ENCODE measurements around the gene CRKL. TPM values are rescaled to one million over a fixed set of nuclear protein-coding genes. Genes with fewer than 3 reads are reported as not detected.

The CRKL gene
- total RNA-seq, 1 experiment from 2014 or later = 106 TPM

DNA sequence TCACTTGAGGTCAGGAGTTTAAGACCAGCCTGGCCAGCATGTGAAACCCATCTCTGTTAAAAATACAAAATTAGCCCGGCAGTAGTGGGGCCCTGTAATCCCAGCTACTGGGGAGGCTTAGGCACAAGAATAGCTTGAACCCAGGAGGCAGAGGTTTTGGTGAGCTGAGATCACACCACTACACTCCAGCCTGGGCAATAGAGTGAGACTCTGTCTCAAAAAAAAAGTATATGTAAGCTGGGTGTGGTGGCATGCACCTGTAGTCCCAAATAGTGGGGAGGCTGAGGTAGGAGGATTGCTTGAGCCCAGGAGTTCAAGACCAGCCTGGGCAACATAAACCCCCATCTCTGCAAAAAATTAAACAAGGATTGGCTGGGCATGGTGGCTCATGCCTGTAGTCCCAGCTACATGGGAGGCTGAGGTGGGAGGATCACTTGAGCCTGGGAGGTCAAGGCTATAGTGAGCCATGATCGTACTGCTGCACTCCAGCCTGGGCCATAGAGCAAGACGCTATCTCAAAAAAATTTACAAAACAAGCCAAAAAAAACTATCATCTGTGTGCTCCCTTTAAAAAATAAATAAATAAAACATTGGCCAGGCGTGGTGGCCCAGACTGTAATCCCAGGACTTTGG, 10.8 kb downstream of the CRKL start:
- no peak for DNase-seq
- no peaks in the 10 kb centered on the region for H4K20me1 ChIP-seq (ENCODE audit: control insufficient read depth, insufficient read depth, insufficient read length)
- no peak overlapping the region for H3K56ac ChIP-seq (ENCODE audit: insufficient read length, low read depth, low read length)
- no peak overlapping the region for H4K5ac ChIP-seq (ENCODE audit: insufficient read length, low read depth, low read length)
- H3K9me3 ChIP-seq (ENCODE audit: control insufficient read depth, low read depth, low read length) = no peaks in the 10 kb centered on the region
- no peak overlapping the region for H4K8ac ChIP-seq (replicated peaks; ENCODE audit: insufficient read length, low read depth, low read length)
- H2BK120ac ChIP-seq (ENCODE audit: low read depth, low read length, poor library complexity, severe bottlenecking) = no peak overlapping the region
- no peaks in the 10 kb centered on the region for H3K9me3 Mint-ChIP-seq
- no peaks in the 10 kb centered on the region for H3K27me3 Mint-ChIP-seq (ENCODE audit: low read depth)
- H3K23me2 ChIP-seq (ENCODE audit: insufficient read length, low read depth, low read length, poor library complexity, severe bottlenecking) = no peaks in the 10 kb centered on the region
- peaks cover 9% of the 10 kb centered on the region for H3K79me1 ChIP-seq (ENCODE audit: insufficient read depth, low read depth, low read length, poor library complexity, severe bottlenecking)
- H3K36me3 Mint-ChIP-seq (ENCODE audit: insufficient read depth in 1 of 3, low read depth in 3 of 3) = peaks cover 9 to 41% (median 19%) of the 10 kb centered on the region in 3 experiments
- H2BK5ac ChIP-seq (ENCODE audit: insufficient read length, low read length) = no peak overlapping the region
- no peak overlapping the region for H2AK5ac ChIP-seq (ENCODE audit: insufficient read length, low read length)
- H2BK20ac ChIP-seq (ENCODE audit: low read depth, low read length, poor library complexity, severe bottlenecking) = no peak overlapping the region
- H3K4me1 ChIP-seq (ENCODE audit: insufficient read depth, low read length) = peaks cover 2% of the 10 kb centered on the region; the same call in 1 of the 2 replicates
- H3K79me2 ChIP-seq (ENCODE audit: insufficient read depth, low read length) = peaks cover 77% of the 10 kb centered on the region; the same call in 1 of the 2 replicates
- H4K91ac ChIP-seq (ENCODE audit: insufficient read length, low read depth, low read length) = no peak overlapping the region
- H3K4me1 Mint-ChIP-seq = peaks cover 30 to 36% of the 10 kb centered on the region in 2 experiments
- no peak overlapping the region for H2BK15ac ChIP-seq (ENCODE audit: low read depth, low read length)
- TF ChIP-seq, protein P1, sequence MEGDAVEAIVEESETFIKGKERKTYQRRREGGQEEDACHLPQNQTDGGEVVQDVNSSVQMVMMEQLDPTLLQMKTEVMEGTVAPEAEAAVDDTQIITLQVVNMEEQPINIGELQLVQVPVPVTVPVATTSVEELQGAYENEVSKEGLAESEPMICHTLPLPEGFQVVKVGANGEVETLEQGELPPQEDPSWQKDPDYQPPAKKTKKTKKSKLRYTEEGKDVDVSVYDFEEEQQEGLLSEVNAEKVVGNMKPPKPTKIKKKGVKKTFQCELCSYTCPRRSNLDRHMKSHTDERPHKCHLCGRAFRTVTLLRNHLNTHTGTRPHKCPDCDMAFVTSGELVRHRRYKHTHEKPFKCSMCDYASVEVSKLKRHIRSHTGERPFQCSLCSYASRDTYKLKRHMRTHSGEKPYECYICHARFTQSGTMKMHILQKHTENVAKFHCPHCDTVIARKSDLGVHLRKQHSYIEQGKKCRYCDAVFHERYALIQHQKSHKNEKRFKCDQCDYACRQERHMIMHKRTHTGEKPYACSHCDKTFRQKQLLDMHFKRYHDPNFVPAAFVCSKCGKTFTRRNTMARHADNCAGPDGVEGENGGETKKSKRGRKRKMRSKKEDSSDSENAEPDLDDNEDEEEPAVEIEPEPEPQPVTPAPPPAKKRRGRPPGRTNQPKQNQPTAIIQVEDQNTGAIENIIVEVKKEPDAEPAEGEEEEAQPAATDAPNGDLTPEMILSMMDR (conservative IDR thresholded peaks at IDR 0.05) = no peak
- H3K18ac ChIP-seq (ENCODE audit: insufficient read length, low read depth, low read length) = no peak overlapping the region
- H3K27me3 ChIP-seq (ENCODE audit: insufficient read depth, low read length) = no peaks in the 10 kb centered on the region
- H3K4me3 Mint-ChIP-seq = no peak overlapping the region
- no peak overlapping the region for H3K9ac ChIP-seq (ENCODE audit: extremely low read depth, insufficient read length, low read length)
- H3K27ac Mint-ChIP-seq = peak overlapping the region in 1 of 3 experiments; percentile 31; a peak in 1 of 7 replicates
- no peak overlapping the region for H3K4ac ChIP-seq (ENCODE audit: low read depth, low read length)
- no peak overlapping the region for H2BK12ac ChIP-seq (ENCODE audit: insufficient read length, low read depth, low read length)
- H3K4me2 ChIP-seq (ENCODE audit: insufficient read depth, insufficient read length, low read length) = no peak overlapping the region
- H3T11ph ChIP-seq (ENCODE audit: low read length) = no peak overlapping the region
- H3K23ac ChIP-seq (ENCODE audit: insufficient read length, low read depth, low read length) = no peak overlapping the region
- no peak overlapping the region for H3K27ac ChIP-seq (ENCODE audit: insufficient read length, low read depth, low read length)
- H3K14ac ChIP-seq (ENCODE audit: insufficient read depth, low read length) = no peak overlapping the region
- WGBS (ENCODE audit: extremely low coverage, insufficient read length, low lambda C conversion rate) = no CpG with 5 or more reads among the region's 4 CpGs
- no peak overlapping the region for H2AFZ ChIP-seq (ENCODE audit: low read length)
